HepG2 (cell line): ENCODE results near the gene FAM20A. TPM values are rescaled to one million over a fixed set of nuclear protein-coding genes. Genes with fewer than 3 reads are reported as not detected.

Source experiments
- ATAC-seq: fragments of 200-7000 bp; cut with Tn5 transposase; 3 replicates; pipeline ENCODE4 v1.9.1; 2020; ENCODE audit warnings: mild to moderate bottlenecking, moderate library complexity
- BruUV-seq: library from RNA; stranded (reverse); fragments of 400-500 nt; replicated peaks from 2 replicates; lab custom pipeline; 2021; lab: Mats Ljungman, UMichigan
- CTCF ChIA-PET: fragments of 300-600 bp; formaldehyde crosslinking; extraction: SDS; loops from one replicate; lab custom pipeline; 2021; ENCODE audit warnings: low total read pairs, inconsistent platforms, low intra/inter-chr PET ratio; lab: Yijun Ruan, JAX
- POLR2A ChIA-PET: fragments of 350-600 bp; sonication (Branson Sonifier 250); formaldehyde crosslinking; loops from one replicate; lab custom pipeline; 2020; ENCODE audit warnings: antibody characterized with exemption, inconsistent platforms; lab: Yijun Ruan, JAX
- DNase-seq: peaks from one replicate; pipeline ENCODE4 v3.0.0-alpha.2; 2015; ENCODE audit warnings: low spot score
- FAIRE-seq: peaks from 3 replicates; lab custom pipeline; 2011; peaks lifted over from hg19 to GRCh38; lab: Jason Lieb, UNC
- H2AFZ ChIP-seq: one replicate; pipeline ENCODE4 v1.6.1; 2011; ENCODE audit warnings: low read length, inconsistent platforms
- H3K27ac ChIP-seq: fragments of 300-600 bp; 3 replicates; pipeline ENCODE4 v1.8.0; 2011; ENCODE audit warnings: mixed run types, mild to moderate bottlenecking, mixed read lengths, low read length, inconsistent platforms; ENCODE audit not compliant: insufficient read depth; ENCODE audit errors: extremely low read length
- H3K27me3 ChIP-seq, 2 experiments: fragments of 200-600 bp in 1 of 2; 2 replicates in 1 of 2; 3 replicates in 1 of 2; pipeline versions ENCODE4 v1.6.0 to v1.8.0; 2011; ENCODE audit warnings: low read length in 2 of 2, mild to moderate bottlenecking in 2 of 2, moderate library complexity in 2 of 2, inconsistent platforms in 1 of 2; ENCODE audit not compliant: insufficient read depth in 2 of 2, control insufficient read depth in 1 of 2
- H3K36me3 ChIP-seq, 2 experiments: fragments of 200-600 bp in 1 of 2; replicated peaks in 1 of 2; 2 replicates in 1 of 2; 3 replicates in 1 of 2; pipeline versions ENCODE4 v1.5.1 to v1.8.0; 2011; ENCODE audit warnings: low read length in 2 of 2, inconsistent platforms in 1 of 2; ENCODE audit not compliant: insufficient read depth in 2 of 2, control insufficient read depth in 1 of 2
- H3K4me1 ChIP-seq: 2 replicates; pipeline ENCODE4 v1.5.1; 2012; ENCODE audit warnings: low read length, inconsistent platforms; ENCODE audit not compliant: insufficient read depth
- H3K4me2 ChIP-seq: 2 replicates; pipeline ENCODE4 v1.6.0; 2011; ENCODE audit warnings: low read depth, low read length, inconsistent platforms
- H3K4me3 ChIP-seq, 3 experiments: fragments of 200-600 bp in 1 of 3; sonication (generic), shearing (Covaris generic) in 1 of 3; replicated peaks in 1 of 3; 2 replicates each; pipeline ENCODE4 v1.5.1; 2011 to 2016; ENCODE audit warnings: low read length in 3 of 3, inconsistent platforms in 2 of 3, low read depth in 2 of 3, mild to moderate bottlenecking in 2 of 3, control low read depth in 1 of 3, mixed read lengths in 1 of 3; ENCODE audit not compliant: insufficient read depth in 1 of 3
- H3K79me2 ChIP-seq: one replicate; pipeline ENCODE4 v1.6.1; 2011; ENCODE audit warnings: low read length, inconsistent platforms; ENCODE audit not compliant: insufficient read depth
- H3K9ac ChIP-seq: 2 replicates; pipeline ENCODE4 v1.6.0; 2011; ENCODE audit warnings: mild to moderate bottlenecking, low read depth, low read length, inconsistent platforms; ENCODE audit not compliant: insufficient read depth
- H3K9me3 ChIP-seq: 2 replicates; pipeline ENCODE4 v1.5.1; 2012; ENCODE audit warnings: mild to moderate bottlenecking, low read length
- H4K20me1 ChIP-seq: 2 replicates; pipeline ENCODE4 v1.6.0; 2011; ENCODE audit warnings: inconsistent platforms, mild to moderate bottlenecking, low read length, moderate library complexity; ENCODE audit not compliant: insufficient read depth
- ONECUT2 ChIP-seq: sonication (generic); formaldehyde crosslinking; IDR thresholded peaks from 2 replicates; pipeline ENCODE4 v1.4.0; 2020; ENCODE audit warnings: missing genetic modification reagents
- SALL2 ChIP-seq: sonication (generic); formaldehyde crosslinking; IDR thresholded peaks from 2 replicates; pipeline ENCODE4 v1.8.1; 2023; ENCODE audit warnings: mild to moderate bottlenecking, missing genetic modification reagents, inconsistent platforms
- SOX6 ChIP-seq, 2 experiments: fragments of 450-650 bp in 1 of 2; sonication (generic) in 1 of 2; formaldehyde crosslinking in 1 of 2; IDR thresholded peaks; 2 replicates each; pipeline versions ENCODE4 v1.4.0 to v1.6.1; 2017 to 2020; ENCODE audit warnings: antibody characterized with exemption in 1 of 2, mild to moderate bottlenecking in 1 of 2, missing genetic modification reagents in 1 of 2
- ZMYM4 ChIP-seq: sonication (generic); formaldehyde crosslinking; IDR thresholded peaks from 2 replicates; pipeline ENCODE4 v1.8.1; 2023; ENCODE audit warnings: mild to moderate bottlenecking, missing genetic modification reagents
- ZNF33B ChIP-seq: sonication (generic); formaldehyde crosslinking; IDR thresholded peaks from 2 replicates; pipeline ENCODE4 v1.5.1; 2020; ENCODE audit warnings: mild to moderate bottlenecking, missing genetic modification reagents
- WGBS: methylation state at CpG from one replicate; pipeline ENCODE4 v1.1.6; 2017; ENCODE audit warnings: low lambda C conversion rate; 5-methylcytosine and 5-hydroxymethylcytosine counted together
- in situ Hi-C: cut with HindIII; loops from 2 replicates; pipeline ENCODE4 v1.10.0; 2017; ENCODE audit warnings: low pct_unique_long_range_greater_than_20kb; ENCODE audit not compliant: extremely low pct_ligation_motif_present
- intact Hi-C: fragments of 100-400 bp; cut with micrococcal nuclease; formaldehyde crosslinking; loops from one replicate; pipeline ENCODE4 v1.10.0; 2022; ENCODE audit not compliant: unreplicated experiment
- polyA plus RNA-seq, 8 experiments: library from polyadenylated mRNA; depleted of rRNA in 3 of 8; stranded (reverse) in 7 of 8; unstranded in 1 of 8; fragments of >200 nt; fragmentation: Illumina TruSeq in 4 of 8; extraction: Trizol in 4 of 8; gene quantifications; 2 replicates each; pipeline versions ENCODE4 v1.2.1 to v1.2.3, GENCODE V29; 2011 to 2016; ENCODE audit warnings: low read depth in 4 of 8, missing spikeins in 1 of 8, mixed read lengths in 1 of 8; ENCODE audit not compliant: insufficient read depth in 1 of 8
- total RNA-seq, 5 experiments: library from RNA; depleted of rRNA; stranded (reverse); fragments of >200 nt; fragmentation: Illumina TruSeq; extraction: Trizol; gene quantifications; 2 replicates each; pipeline ENCODE4 v1.2.3, GENCODE V29; 2016; ENCODE audit warnings: low read depth in 1 of 5
- TF ChIP-seq, protein P1 (sequence below): sonication (generic); formaldehyde crosslinking; IDR thresholded peaks from 2 replicates; pipeline ENCODE4 v1.4.0; 2020; ENCODE audit warnings: missing genetic modification reagents

FAM20A gene
- total and polyA plus RNA-seq, 2 of the 13 experiments (the other 11 are each of a cell fraction or from before 2014, with no cell fraction given): 9.3 to 20.7 TPM

- ATAC-seq (no peak), FAIRE-seq (no peak), DNase-seq (no peak)
- Histone ChIP-seq H3K27ac (no peak overlapping the region), H4K20me1 (no peaks in the 10 kb centered on the region), H3K4me3 (no peak overlapping the region), H3K27me3 (no peaks in the 10 kb centered on the region), H3K9ac (no peak overlapping the region), H3K4me2 (no peak overlapping the region), H3K4me1 (peaks cover 64% of the 10 kb centered on the region), H3K79me2 (no peaks in the 10 kb centered on the region), H2AFZ (no peak overlapping the region), H3K36me3 (no peaks in the 10 kb centered on the region; a peak in 1 of 5 replicates), H3K9me3 (no peaks in the 10 kb centered on the region)
- POLR2A ChIA-PET: no interaction called here
- TF ChIP-seq, protein P1, sequence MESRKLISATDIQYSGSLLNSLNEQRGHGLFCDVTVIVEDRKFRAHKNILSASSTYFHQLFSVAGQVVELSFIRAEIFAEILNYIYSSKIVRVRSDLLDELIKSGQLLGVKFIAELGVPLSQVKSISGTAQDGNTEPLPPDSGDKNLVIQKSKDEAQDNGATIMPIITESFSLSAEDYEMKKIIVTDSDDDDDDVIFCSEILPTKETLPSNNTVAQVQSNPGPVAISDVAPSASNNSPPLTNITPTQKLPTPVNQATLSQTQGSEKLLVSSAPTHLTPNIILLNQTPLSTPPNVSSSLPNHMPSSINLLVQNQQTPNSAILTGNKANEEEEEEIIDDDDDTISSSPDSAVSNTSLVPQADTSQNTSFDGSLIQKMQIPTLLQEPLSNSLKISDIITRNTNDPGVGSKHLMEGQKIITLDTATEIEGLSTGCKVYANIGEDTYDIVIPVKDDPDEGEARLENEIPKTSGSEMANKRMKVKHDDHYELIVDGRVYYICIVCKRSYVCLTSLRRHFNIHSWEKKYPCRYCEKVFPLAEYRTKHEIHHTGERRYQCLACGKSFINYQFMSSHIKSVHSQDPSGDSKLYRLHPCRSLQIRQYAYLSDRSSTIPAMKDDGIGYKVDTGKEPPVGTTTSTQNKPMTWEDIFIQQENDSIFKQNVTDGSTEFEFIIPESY (CRISPR knock-in tag): peak; percentile 51; the same call in 1 of the 2 replicates
- TF ChIP-seq SALL2 (CRISPR knock-in tag): 0 out of 2 replicates have a peak, but pooled peaks have one; percentile 50
- no peak for TF ChIP-seq ZNF33B (CRISPR knock-in tag)
- TF ChIP-seq SOX6 (IDR thresholded peaks at IDR 0.05): no peak
- no peak for TF ChIP-seq SOX6 (CRISPR knock-in tag; IDR thresholded peaks at IDR 0.05)
- TF ChIP-seq ZMYM4 (CRISPR knock-in tag): 0 out of 2 replicates have a peak, but pooled peaks have one; percentile 6
- 0 out of 2 replicates have a peak, but pooled peaks have one; percentile 20 for TF ChIP-seq ONECUT2
- BruUV-seq: no TSS peak
- WGBS: 81% methylated on average over 9 of the region's 9 CpGs
- in situ Hi-C loops: no loop called here
- intact Hi-C loops: no loop called here
- CTCF ChIA-PET: no interaction called here
These were observed 19.1 kb downstream of the FAM20A start for GRCh38 chr17:68581863-68582645.
